Neural cell (in vitro differentiated cells): ENCODE measurements around the gene EFCAB12. TPM values are rescaled to one million over a fixed set of nuclear protein-coding genes. Genes with fewer than 3 reads are reported as not detected.

ENCODE experiments used
- H2AFZ ChIP-seq: fragments of 200-600, 300-800 bp; sonication (generic), shearing (Covaris generic); 2 replicates; pipeline ENCODE4 v1.6.0; 2014; ENCODE audit warnings: low read depth, mild to moderate bottlenecking, antibody characterized with exemption, low read length, moderate library complexity
- H3F3A ChIP-seq: fragments of 200-600 bp; shearing (Covaris generic); 2 replicates; pipeline ENCODE4 v1.6.1; 2016; ENCODE audit warnings: mild to moderate bottlenecking, moderate library complexity, mixed read lengths, antibody characterized with exemption, low read length; ENCODE audit not compliant: insufficient read depth, poor library complexity, severe bottlenecking
- H3K27ac ChIP-seq: fragments of 200-600, 300-800 bp; sonication (generic), shearing (Covaris generic); 2 replicates; pipeline ENCODE4 v1.5.1; 2014; ENCODE audit warnings: mild to moderate bottlenecking, low read length, moderate library complexity
- H3K27me3 ChIP-seq: fragments of 300-800, 200-600 bp; sonication (generic), shearing (Covaris generic); 2 replicates; pipeline ENCODE4 v1.6.0; 2014; ENCODE audit warnings: mild to moderate bottlenecking, low read depth, low read length, moderate library complexity; ENCODE audit not compliant: insufficient read depth
- H3K36me3 ChIP-seq: fragments of 300-800, 200-600 bp; sonication (generic), shearing (Covaris generic); 2 replicates; pipeline ENCODE4 v1.5.1; 2014; ENCODE audit warnings: mild to moderate bottlenecking, antibody characterized with exemption, low read length, moderate library complexity; ENCODE audit not compliant: insufficient read depth
- H3K4me2 ChIP-seq: fragments of 300-800, 200-600 bp; sonication (generic), shearing (Covaris generic); 2 replicates; pipeline ENCODE4 v1.6.0; 2014; ENCODE audit warnings: mild to moderate bottlenecking, low read length
- H3K4me3 ChIP-seq: fragments of 300-800, 200-600 bp; sonication (generic), shearing (Covaris generic); 2 replicates; pipeline ENCODE4 v1.5.1; 2014; ENCODE audit warnings: mild to moderate bottlenecking, low read length, moderate library complexity
- H3K79me2 ChIP-seq: fragments of 200-600 bp; shearing (Covaris generic); replicated peaks from 2 replicates; pipeline ENCODE4 v1.6.0; 2014; ENCODE audit warnings: mild to moderate bottlenecking, low read length, moderate library complexity; ENCODE audit not compliant: insufficient read depth
- H3K9ac ChIP-seq: fragments of 300-800, 200-600 bp; sonication (generic), shearing (Covaris generic); 2 replicates; pipeline ENCODE4 v1.6.1; 2016; ENCODE audit warnings: mild to moderate bottlenecking, low read length, mixed read lengths
- H3K9me2 ChIP-seq: fragments of 200-600 bp; shearing (Covaris generic); 2 replicates; pipeline ENCODE4 v1.6.1; 2016; ENCODE audit warnings: mild to moderate bottlenecking, low read length, mixed read lengths; ENCODE audit not compliant: insufficient read depth
- H3K9me3 ChIP-seq: fragments of 200-600, 300-800 bp; sonication (generic), shearing (Covaris generic); 2 replicates; pipeline ENCODE4 v1.6.1; 2016; ENCODE audit warnings: mild to moderate bottlenecking, mixed run types, low read length, moderate library complexity, mixed read lengths
- H4K20me1 ChIP-seq: fragments of 200-600 bp; shearing (Covaris generic); 2 replicates; pipeline ENCODE4 v1.6.1; 2016; ENCODE audit warnings: mild to moderate bottlenecking, mixed run types; ENCODE audit not compliant: insufficient read depth
- CTCF ChIP-seq: fragments of 450-650 bp; IDR thresholded peaks from 2 replicates; pipeline ENCODE4 v1.5.1; 2014; ENCODE audit warnings: antibody characterized with exemption, mild to moderate bottlenecking, moderate library complexity; ENCODE audit not compliant: poor library complexity, severe bottlenecking
- EP300 ChIP-seq: fragments of 450-650 bp; conservative IDR thresholded peaks from 2 replicates; pipeline ENCODE4 v1.6.1; 2014; ENCODE audit warnings: antibody characterized with exemption, mild to moderate bottlenecking, moderate library complexity; ENCODE audit not compliant: poor library complexity, severe bottlenecking
- EZH2 ChIP-seq: fragments of 200-600, 300-800 bp; shearing (Covaris generic), sonication (generic); IDR thresholded peaks from 2 replicates; pipeline ENCODE4 v1.6.1; 2014; ENCODE audit warnings: antibody characterized with exemption, low read length, borderline replicate concordance, mild to moderate bottlenecking; ENCODE audit not compliant: insufficient read depth, poor library complexity, severe bottlenecking
- MXI1 ChIP-seq: fragments of 450-650 bp; conservative IDR thresholded peaks from 2 replicates; pipeline ENCODE4 v1.6.1; 2014; ENCODE audit warnings: antibody characterized with exemption, mild to moderate bottlenecking; ENCODE audit not compliant: poor library complexity, severe bottlenecking
- POLR2AphosphoS5 ChIP-seq: IDR thresholded peaks from 2 replicates; pipeline ENCODE4 v1.6.1; 2012
- RAD21 ChIP-seq: fragments of 450-650 bp; conservative IDR thresholded peaks from 2 replicates; pipeline ENCODE4 v1.6.1; 2014; ENCODE audit warnings: antibody characterized with exemption, mild to moderate bottlenecking, moderate library complexity
- REST ChIP-seq: IDR thresholded peaks from 2 replicates; pipeline ENCODE4 v1.6.1; 2012; ENCODE audit warnings: borderline replicate concordance
- SMC3 ChIP-seq: fragments of 450-650 bp; conservative IDR thresholded peaks from 2 replicates; pipeline ENCODE4 v1.6.1; 2014; ENCODE audit warnings: antibody characterized with exemption, mild to moderate bottlenecking, moderate library complexity; ENCODE audit not compliant: poor library complexity
- TAF1 ChIP-seq: IDR thresholded peaks from 2 replicates; pipeline ENCODE4 v1.6.1; 2012; ENCODE audit warnings: low read depth
- polyA plus RNA-seq: library from polyadenylated mRNA; depleted of rRNA; stranded (reverse); fragments of >200 nt; gene quantifications from 2 replicates; pipeline ENCODE4 v1.2.3, GENCODE V29; 2014

Gene EFCAB12
- polyA plus RNA-seq, 1 donor from 2014 or later, result 0.32 TPM

- H4K20me1 ChIP-seq, result no peaks in the 10 kb centered on the region
- H3K36me3 ChIP-seq, result no peaks in the 10 kb centered on the region
- H3K9me3 ChIP-seq, result no peaks in the 10 kb centered on the region
- H3K9me2 ChIP-seq, result no peaks in the 10 kb centered on the region
- no peak overlapping the region for H3K4me3 ChIP-seq
- no peak overlapping the region for H3K9ac ChIP-seq
- no peaks in the 10 kb centered on the region for H3F3A ChIP-seq
- H2AFZ ChIP-seq, result no peak overlapping the region
- no peaks in the 10 kb centered on the region for H3K27me3 ChIP-seq
- peak; percentile 63 for TF ChIP-seq RAD21
- TF ChIP-seq EP300, result no peak
- no peak for TF ChIP-seq REST
- TF ChIP-seq MXI1, result no peak
- TF ChIP-seq TAF1, result no peak
- TF ChIP-seq CTCF, result peak; percentile 70
- TF ChIP-seq EZH2, result no peak
- TF ChIP-seq POLR2AphosphoS5, result no peak
- TF ChIP-seq SMC3, result peak; percentile 59
- H3K27ac ChIP-seq, result no peak overlapping the region
- no peaks in the 10 kb centered on the region for H3K79me2 ChIP-seq
- no peak overlapping the region for H3K4me2 ChIP-seq
Observed at GRCh38 chr3:129383292-129383860, 45.1 kb downstream of the EFCAB12 start.

GRCh38 chr3:129382366-129382765, 46.1 kb downstream of the EFCAB12 start:
- Histone ChIP-seq H3K9ac (no peak overlapping the region), H4K20me1 (no peaks in the 10 kb centered on the region), H3K4me2 (no peak overlapping the region), H3K4me3 (no peak overlapping the region), H3K36me3 (no peaks in the 10 kb centered on the region), H3F3A (no peaks in the 10 kb centered on the region), H3K27ac (no peak overlapping the region), H3K9me3 (no peaks in the 10 kb centered on the region), H3K9me2 (no peaks in the 10 kb centered on the region), H3K79me2 (no peaks in the 10 kb centered on the region), H3K27me3 (no peaks in the 10 kb centered on the region), H2AFZ (no peak overlapping the region)
- no peak for TF ChIP-seq REST
- no peak for TF ChIP-seq POLR2AphosphoS5
- TF ChIP-seq CTCF, result no peak
- no peak for TF ChIP-seq MXI1
- no peak for TF ChIP-seq RAD21
- TF ChIP-seq SMC3, result no peak
